Endothelial cell of umbilical vein (primary cell): ENCODE results near the gene TET2. TPM values are rescaled to one million over a fixed set of nuclear protein-coding genes. Genes with fewer than 3 reads are reported as not detected.
A peak's percentile ranks its signal among the peaks of the same experiment; 100 is the strongest.

ENCODE experiments used
- BruUV-seq: library from RNA; stranded (reverse); fragments of 400-500 nt; replicated peaks from 2 replicates; lab custom pipeline; 2021; lab: Mats Ljungman, UMichigan
- CTCF ChIA-PET: fragments of 300-600, 350-600 bp; sonication (Branson Sonifier 250); formaldehyde crosslinking; loops from one replicate; lab custom pipeline; 2021; ENCODE audit warnings: antibody characterized with exemption, inconsistent platforms; lab: Charles Lee
- POLR2A ChIA-PET: fragments of 300-600, 350-600 bp; sonication (Branson Sonifier 250); formaldehyde crosslinking; loops from one replicate; lab custom pipeline; 2021; ENCODE audit warnings: antibody characterized with exemption, inconsistent platforms; lab: Charles Lee
- DNase-seq: peaks from one replicate; pipeline ENCODE4 v3.0.0-alpha.2; 2011; ENCODE audit warnings: low read depth, low spot score
- FAIRE-seq: peaks from 2 replicates; lab custom pipeline; 2011; peaks lifted over from hg19 to GRCh38; lab: Jason Lieb, UNC
- H2AFZ ChIP-seq: 2 replicates; pipeline ENCODE4 v1.6.0; 2012; ENCODE audit warnings: low read depth, low read length, control low read depth, inconsistent platforms
- H3K27ac ChIP-seq: 2 replicates; pipeline ENCODE4 v1.5.1; 2011; ENCODE audit warnings: low read depth, mild to moderate bottlenecking, control low read depth, low read length, moderate library complexity; ENCODE audit not compliant: insufficient read depth
- H3K27me3 ChIP-seq, 2 experiments: 2 replicates each; pipeline versions ENCODE4 v1.6.0 to v1.6.1; 2011; ENCODE audit warnings: low read length in 2 of 2, mixed read lengths in 1 of 2; ENCODE audit not compliant: control insufficient read depth in 2 of 2, insufficient read depth in 2 of 2
- H3K36me3 ChIP-seq, 2 experiments: 2 replicates in 1 of 2; 3 replicates in 1 of 2; pipeline ENCODE4 v1.5.1; 2011; ENCODE audit warnings: low read length in 2 of 2, mild to moderate bottlenecking in 1 of 2, moderate library complexity in 1 of 2; ENCODE audit not compliant: control insufficient read depth in 2 of 2, insufficient read depth in 2 of 2; ENCODE audit errors: extremely low read depth in 1 of 2
- H3K4me1 ChIP-seq: 3 replicates; pipeline ENCODE4 v1.5.1; 2011; ENCODE audit warnings: mild to moderate bottlenecking, low read length; ENCODE audit not compliant: control insufficient read depth, insufficient read depth; ENCODE audit errors: extremely low read depth
- H3K4me2 ChIP-seq: 2 replicates; pipeline ENCODE4 v1.6.1; 2011; ENCODE audit warnings: low read length, control low read depth, mixed read lengths; ENCODE audit not compliant: insufficient read depth
- H3K4me3 ChIP-seq, 3 experiments: fragments of 200-600 bp in 1 of 3; sonication (generic), shearing (Covaris generic) in 1 of 3; replicated peaks in 1 of 3; 2 replicates each; pipeline ENCODE4 v1.5.1; 2011 to 2016; ENCODE audit warnings: control low read depth in 3 of 3, low read length in 3 of 3, mild to moderate bottlenecking in 2 of 3, inconsistent platforms in 1 of 3, low read depth in 1 of 3, moderate library complexity in 1 of 3; ENCODE audit not compliant: insufficient read depth in 1 of 3
- H3K79me2 ChIP-seq: 2 replicates; pipeline ENCODE4 v1.6.0; 2012; ENCODE audit warnings: low read length, inconsistent platforms; ENCODE audit not compliant: control insufficient read depth, insufficient read depth
- H3K9ac ChIP-seq: replicated peaks from 2 replicates; pipeline ENCODE3; 2011; ENCODE audit warnings: low read length, control low read depth; ENCODE audit not compliant: insufficient read depth; ENCODE audit errors: extremely low read depth
- H3K9me1 ChIP-seq: replicated peaks from 3 replicates; pipeline ENCODE4 v1.6.0; 2011; ENCODE audit warnings: mild to moderate bottlenecking, low read length; ENCODE audit not compliant: control insufficient read depth, insufficient read depth; ENCODE audit errors: extremely low read depth
- H3K9me3 ChIP-seq: replicated peaks from 2 replicates; pipeline ENCODE4 v1.5.1; 2012; ENCODE audit warnings: low read length, inconsistent platforms; ENCODE audit not compliant: control insufficient read depth, insufficient read depth
- H4K20me1 ChIP-seq: replicated peaks from 2 replicates; pipeline ENCODE3; 2011; ENCODE audit warnings: mild to moderate bottlenecking, low read length; ENCODE audit not compliant: control insufficient read depth, insufficient read depth; ENCODE audit errors: extremely low read depth
- CTCF ChIP-seq, 2 donors: IDR thresholded peaks; 1 replicate in 1 of 2; 2 replicates in 1 of 2; pipeline ENCODE4 v1.5.1; 2011; ENCODE audit warnings: low read length in 2 of 2, mild to moderate bottlenecking in 2 of 2, moderate library complexity in 2 of 2, control low read depth in 1 of 2, inconsistent platforms in 1 of 2, low read depth in 1 of 2; ENCODE audit not compliant: insufficient read depth in 1 of 2; ENCODE audit errors: extremely low read depth in 1 of 2
- EZH2 ChIP-seq: IDR thresholded peaks from 2 replicates; pipeline ENCODE4 v1.6.1; 2012; ENCODE audit warnings: borderline replicate concordance, low read depth, mild to moderate bottlenecking, moderate library complexity, low read length, inconsistent platforms; ENCODE audit not compliant: severe bottlenecking
- MAX ChIP-seq: IDR thresholded peaks from 2 replicates; pipeline ENCODE4 v1.6.1; 2011; ENCODE audit not compliant: insufficient read depth, insufficient read length
- POLR2AphosphoS5 ChIP-seq: IDR thresholded peaks from 2 replicates; pipeline ENCODE4 v1.6.1; 2012; ENCODE audit warnings: low read depth, mild to moderate bottlenecking, control low read depth, low read length, moderate library complexity; ENCODE audit not compliant: insufficient read depth
- dilution Hi-C: fragments of 300-500 bp; cut with MboI; formaldehyde crosslinking; loops from one replicate; pipeline ENCODE4 v1.15.0; 2019; ENCODE audit warnings: low sequenced_read_pairs; ENCODE audit not compliant: extremely low pct_ligation_motif_present
- intact Hi-C: fragments of 100-400 bp; cut with micrococcal nuclease; formaldehyde crosslinking; loops from one replicate; pipeline ENCODE4 v1.10.0; 2022
- polyA plus RNA-seq, 4 experiments: library from polyadenylated mRNA; depleted of rRNA in 3 of 4; stranded (reverse) in 3 of 4; unstranded in 1 of 4; fragments of >200 nt; gene quantifications; 2 replicates each; pipeline versions ENCODE4 v1.2.1 to v1.2.3, GENCODE V29; 2011 to 2012; ENCODE audit warnings: missing spikeins in 1 of 4
- total RNA-seq: library from RNA; stranded (reverse); gene quantifications from 2 replicates; pipeline ENCODE4 v1.2.3, GENCODE V29; 2021

The TET2 gene
- total and polyA plus RNA-seq, 2 donors (not counting 3 experiments of a cell fraction or from before 2014, with no cell fraction given), result 4.8 to 17.5 TPM

GRCh38 chr4:105139646-105140045 is 7.0 kb upstream of the TET2 start:
- DNase-seq, result no peak
- Histone ChIP-seq H3K27me3 (no peaks in the 10 kb centered on the region), H3K27ac (no peak overlapping the region), H3K9me3 (no peaks in the 10 kb centered on the region), H3K36me3 (no peaks in the 10 kb centered on the region), H3K4me2 (no peak overlapping the region), H3K9me1 (no peaks in the 10 kb centered on the region), H2AFZ (no peak overlapping the region), H4K20me1 (no peaks in the 10 kb centered on the region), H3K4me1 (no peaks in the 10 kb centered on the region), H3K4me3 (no peak overlapping the region), H3K9ac (no peak overlapping the region), H3K79me2 (no peaks in the 10 kb centered on the region)
- BruUV-seq, result no TSS peak
- FAIRE-seq, result no peak
- dilution Hi-C loops (no loop called here), intact Hi-C loops (loop anchor here (2.0 to 10.0 kb wide), 2 partner anchors 105 to 493 kb away; no protein-coding TSS in a partner anchor)
- POLR2A ChIA-PET, result no interaction called here
- CTCF ChIA-PET, result interaction anchor here (1.7 to 2.9 kb wide), 6 partner anchors 8 to 575 kb away, joined by 8 to 48 read pairs (median 14); partner anchors contain the start of gene PPA2
- TF ChIP-seq MAX (no peak), POLR2AphosphoS5 (no peak)

- Histone ChIP-seq H3K36me3 (no peaks in the 10 kb centered on the region), H3K9ac (no peak overlapping the region), H3K27me3 (no peaks in the 10 kb centered on the region), H4K20me1 (no peaks in the 10 kb centered on the region), H3K9me1 (no peaks in the 10 kb centered on the region), H3K4me3 (no peak overlapping the region), H3K9me3 (no peaks in the 10 kb centered on the region), H3K27ac (no peak overlapping the region), H3K4me1 (peaks cover 4% of the 10 kb centered on the region), H2AFZ (no peak overlapping the region), H3K79me2 (no peaks in the 10 kb centered on the region), H3K4me2 (no peak overlapping the region)
- ChIA-PET CTCF (interaction anchor here (0.6 to 2.9 kb wide), 15 partner anchors 10 to 574 kb away, joined by 3 to 48 read pairs (median 3); partner anchors contain the start of gene PPA2), POLR2A (no interaction called here)
- FAIRE-seq (peak; percentile 78), DNase-seq (peak; percentile 50)
- TF ChIP-seq EZH2 (no peak), CTCF (IDR thresholded peaks at IDR 0.05; ENCODE audit: extremely low read depth in 1 of 2, insufficient read depth in 1 of 2, low read depth in 1 of 2, low read length in 2 of 2) (peak; percentile 51 to 56)
- dilution Hi-C loops, result no loop called here
- intact Hi-C loops, result loop anchor here (1.0 to 10.0 kb wide), 3 partner anchors 104 to 492 kb away; no protein-coding TSS in a partner anchor
- BruUV-seq, result no TSS peak
Measured at GRCh38 chr4:105140684-105141490, 5.8 kb upstream of the TET2 start.
